ENCODE results near the gene AIFM3. TPM values are rescaled to one million over a fixed set of nuclear protein-coding genes. Genes with fewer than 3 reads are reported as not detected.
A peak's percentile ranks its signal among the peaks of the same experiment; 100 is the strongest.

Gene AIFM3
- polyA plus RNA-seq, 1 donor, result 0.45 TPM

DNA sequence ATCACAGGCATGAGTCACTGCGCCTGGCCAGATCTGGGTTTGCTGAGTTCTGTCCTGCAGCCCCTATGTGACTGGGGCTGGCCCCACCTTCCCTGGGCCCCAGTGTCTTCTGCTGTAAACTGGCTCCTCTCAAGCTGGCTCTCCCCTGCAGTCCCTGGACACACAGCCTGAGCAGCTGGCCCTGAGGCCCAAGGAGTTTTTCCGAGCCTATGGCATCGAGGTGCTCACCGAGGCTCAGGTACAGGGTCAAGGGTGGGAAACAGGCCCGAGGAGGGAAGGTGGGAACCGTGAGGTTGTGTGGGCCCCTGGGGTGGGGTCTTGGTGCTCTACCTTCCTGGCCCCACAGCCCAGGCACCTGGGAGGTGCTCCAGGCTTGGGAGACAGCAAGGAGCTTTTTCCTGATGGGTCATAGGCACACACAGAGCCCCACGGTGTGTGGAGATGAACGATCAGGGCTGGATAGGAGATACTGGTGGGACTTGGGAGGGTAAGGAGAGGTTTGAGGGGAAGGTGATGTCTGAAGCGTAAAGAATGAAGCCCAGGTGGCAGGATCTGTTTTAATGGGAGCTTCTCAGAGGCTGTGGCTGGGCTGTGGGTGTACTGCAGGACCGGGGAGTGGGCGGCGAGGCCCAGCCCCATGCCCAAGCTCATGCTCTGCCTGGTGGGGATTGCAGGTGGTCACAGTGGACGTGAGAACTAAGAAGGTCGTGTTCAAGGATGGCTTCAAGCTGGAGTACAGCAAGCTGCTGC, 8.7 kb downstream of the AIFM3 start:
- no peak for DNase-seq

- DNase-seq, result no peak
Measured at GRCh38 chr22:20976291-20976877, 9.3 kb downstream of the AIFM3 start.

GRCh38 chr22:20977019-20977418, 10.0 kb downstream of the AIFM3 start:
- no peak for DNase-seq

DNA sequence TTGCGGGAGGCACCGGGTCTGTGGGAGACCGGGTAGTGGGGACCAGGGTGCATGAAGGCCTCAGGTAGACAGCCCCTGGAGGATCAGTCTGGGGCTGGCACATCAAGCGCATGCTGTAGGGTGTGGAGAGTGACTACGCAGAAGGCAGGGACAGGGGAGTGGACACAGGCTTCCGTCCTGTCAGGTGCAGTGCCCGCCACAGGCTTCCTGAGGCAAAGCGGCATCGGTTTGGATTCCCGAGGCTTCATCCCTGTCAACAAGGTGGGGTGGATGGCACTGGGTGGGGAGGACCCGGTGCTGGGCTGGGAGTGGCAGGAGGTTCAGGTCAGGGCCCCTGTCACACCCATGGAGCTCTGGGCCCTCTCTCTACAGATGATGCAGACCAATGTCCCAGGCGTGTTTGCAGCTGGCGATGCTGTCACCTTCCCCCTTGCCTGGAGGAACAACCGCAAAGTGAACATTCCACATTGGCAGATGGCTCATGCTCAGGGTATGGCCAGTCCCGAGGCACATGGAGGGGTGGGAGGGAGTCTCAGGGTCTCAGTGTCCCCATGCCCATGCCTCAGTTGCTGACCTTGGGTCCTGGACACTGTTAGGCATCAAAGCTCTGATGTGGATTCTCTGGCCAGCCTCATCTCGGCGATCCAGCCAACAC, 10.6 kb downstream of the AIFM3 start:
- no peak for DNase-seq

- no peak for DNase-seq
Measured at GRCh38 chr22:20978419-20978818, 11.4 kb downstream of the AIFM3 start.

GRCh38 chr22:20979243-20979809, 12.3 kb downstream of the AIFM3 start:
- no peak for DNase-seq

DNA sequence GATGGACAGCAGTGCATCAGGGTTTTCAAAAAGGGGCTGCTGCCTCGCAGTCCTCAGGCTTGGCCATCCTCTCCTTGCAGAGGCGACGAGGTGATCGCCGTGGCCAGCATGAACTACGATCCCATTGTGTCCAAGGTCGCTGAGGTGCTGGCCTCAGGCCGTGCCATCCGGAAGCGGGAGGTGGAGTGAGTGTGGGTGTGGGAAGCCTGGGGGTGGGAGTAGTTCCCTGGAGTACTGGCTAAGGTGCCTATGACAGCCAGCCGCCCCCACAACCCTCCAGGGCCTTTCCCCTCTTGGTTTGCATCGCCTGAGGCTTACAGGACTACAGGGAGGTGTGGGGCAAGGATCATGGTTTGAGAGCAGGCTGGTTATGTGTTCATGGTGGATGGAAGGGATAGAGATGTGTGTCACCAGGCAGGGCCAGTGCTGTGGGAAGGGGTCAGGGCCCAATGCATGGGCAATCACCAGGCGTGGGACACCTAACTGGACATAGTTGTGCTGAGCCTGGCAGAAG, 12.9 kb downstream of the AIFM3 start:
- DNase-seq, result no peak

- no peak for DNase-seq
Measured at GRCh38 chr22:20980523-20980922, 13.5 kb downstream of the AIFM3 start.

- DNase-seq, result no peak
Measured at GRCh38 chr22:20980938-20981722, 14.1 kb downstream of the AIFM3 start.

DNA sequence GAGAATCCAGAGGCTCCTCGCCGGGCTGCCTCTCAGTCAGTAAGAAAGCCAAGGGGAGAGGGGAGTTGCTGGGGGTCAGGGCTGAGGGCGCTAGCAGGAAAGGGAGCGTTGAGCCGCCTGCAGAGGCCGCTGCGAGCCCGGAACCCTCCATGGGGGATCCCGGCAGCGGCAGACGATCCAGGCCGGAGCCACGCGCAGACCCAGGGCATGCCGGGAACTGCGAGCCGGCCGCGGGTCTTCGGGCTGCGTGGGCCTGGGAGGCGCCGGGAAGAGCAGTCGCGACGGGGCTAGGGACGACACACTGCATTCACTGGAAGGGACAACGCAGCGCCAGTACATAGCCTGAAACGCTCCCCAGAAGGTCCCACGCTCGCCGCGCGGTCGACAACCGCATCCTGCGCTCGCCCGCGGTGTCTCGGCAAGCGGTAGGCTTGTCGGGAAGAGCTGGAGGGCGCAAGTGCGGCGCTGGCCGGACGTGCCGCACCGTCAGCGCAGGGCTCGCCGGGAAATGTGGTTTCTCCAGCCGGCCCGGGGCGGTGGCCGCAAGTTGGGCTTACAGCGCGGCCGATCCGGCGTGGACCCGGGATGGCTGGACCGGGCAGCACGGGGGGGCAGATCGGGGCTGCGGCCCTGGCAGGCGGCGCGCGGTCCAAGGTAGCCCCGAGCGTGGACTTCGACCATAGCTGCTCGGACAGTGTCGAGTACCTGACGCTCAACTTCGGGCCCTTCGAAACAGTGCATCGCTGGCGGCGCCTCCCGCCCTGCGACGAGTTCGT, 14.9 kb downstream of the AIFM3 start, which contains the start of gene LZTR1:
LZTR1 (plus strand) TSS at position 511 of the 776 bp plus-strand sequence; CDS start at position 586, 75 bp downstream.
- DNase-seq, result peak; percentile 91

DNA sequence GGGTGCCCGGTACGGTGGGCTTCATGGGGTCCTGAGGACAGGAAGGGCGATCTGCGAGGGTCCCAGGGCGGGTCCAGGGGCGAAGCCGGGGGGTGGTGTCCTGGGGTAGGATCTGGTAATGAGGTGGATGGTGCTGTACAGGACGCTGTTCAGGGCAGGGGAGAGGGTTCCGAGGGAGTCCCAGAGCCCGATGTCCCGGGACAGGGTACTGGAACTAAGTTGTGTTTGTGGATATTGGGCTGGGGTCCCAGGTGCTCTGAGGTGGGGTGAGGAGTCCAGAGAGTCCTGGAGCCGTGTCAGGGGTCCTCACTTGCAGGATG, 15.5 kb downstream of the AIFM3 start:
- DNase-seq, result no peak

DNA sequence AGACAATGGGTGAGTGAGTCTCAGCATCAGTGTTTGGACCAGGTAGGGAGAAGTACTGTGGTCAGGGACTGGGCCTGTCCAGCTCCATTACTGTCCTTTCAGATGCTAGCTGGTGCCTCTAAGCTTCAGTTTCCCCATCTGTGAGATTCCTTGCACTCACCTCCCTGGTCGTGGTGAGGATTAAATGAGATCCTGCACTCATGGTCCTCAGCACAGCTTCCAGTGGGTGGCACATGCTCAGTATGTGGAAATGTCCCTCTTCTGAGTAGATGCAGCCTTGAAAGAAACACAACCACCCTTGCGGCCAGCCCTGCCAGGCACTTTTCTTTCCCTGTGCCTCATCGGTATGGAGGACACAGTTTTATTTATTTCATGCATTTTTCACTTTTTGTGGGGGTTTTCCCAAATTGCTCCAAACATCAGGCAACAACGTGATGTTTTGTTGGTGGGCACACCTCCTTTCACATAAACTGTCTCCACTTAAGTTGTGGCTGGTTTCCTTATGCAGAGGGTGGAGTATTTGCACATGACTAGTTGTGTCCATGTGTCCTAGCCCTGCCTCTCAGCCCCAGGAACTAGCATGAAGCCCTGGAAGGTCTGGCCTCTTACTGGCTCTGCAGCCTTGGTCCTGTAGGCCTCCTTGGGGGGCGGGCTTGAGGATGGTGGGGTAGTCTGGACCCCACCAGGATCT, 16.2 kb downstream of the AIFM3 start:
- DNase-seq, result no peak

- no peak for DNase-seq
Measured at GRCh38 chr22:20985720-20986119, 18.7 kb downstream of the AIFM3 start.

GRCh38 chr22:20986365-20986764, 19.3 kb downstream of the AIFM3 start:
- DNase-seq, result no peak

- no peak for DNase-seq
Measured at GRCh38 chr22:20987375-20987774, 20.3 kb downstream of the AIFM3 start.

GRCh38 chr22:20988573-20989322, 21.7 kb downstream of the AIFM3 start:
- no peak for DNase-seq

- no peak for DNase-seq
Measured at GRCh38 chr22:20989323-20990138, 22.5 kb downstream of the AIFM3 start.

DNA sequence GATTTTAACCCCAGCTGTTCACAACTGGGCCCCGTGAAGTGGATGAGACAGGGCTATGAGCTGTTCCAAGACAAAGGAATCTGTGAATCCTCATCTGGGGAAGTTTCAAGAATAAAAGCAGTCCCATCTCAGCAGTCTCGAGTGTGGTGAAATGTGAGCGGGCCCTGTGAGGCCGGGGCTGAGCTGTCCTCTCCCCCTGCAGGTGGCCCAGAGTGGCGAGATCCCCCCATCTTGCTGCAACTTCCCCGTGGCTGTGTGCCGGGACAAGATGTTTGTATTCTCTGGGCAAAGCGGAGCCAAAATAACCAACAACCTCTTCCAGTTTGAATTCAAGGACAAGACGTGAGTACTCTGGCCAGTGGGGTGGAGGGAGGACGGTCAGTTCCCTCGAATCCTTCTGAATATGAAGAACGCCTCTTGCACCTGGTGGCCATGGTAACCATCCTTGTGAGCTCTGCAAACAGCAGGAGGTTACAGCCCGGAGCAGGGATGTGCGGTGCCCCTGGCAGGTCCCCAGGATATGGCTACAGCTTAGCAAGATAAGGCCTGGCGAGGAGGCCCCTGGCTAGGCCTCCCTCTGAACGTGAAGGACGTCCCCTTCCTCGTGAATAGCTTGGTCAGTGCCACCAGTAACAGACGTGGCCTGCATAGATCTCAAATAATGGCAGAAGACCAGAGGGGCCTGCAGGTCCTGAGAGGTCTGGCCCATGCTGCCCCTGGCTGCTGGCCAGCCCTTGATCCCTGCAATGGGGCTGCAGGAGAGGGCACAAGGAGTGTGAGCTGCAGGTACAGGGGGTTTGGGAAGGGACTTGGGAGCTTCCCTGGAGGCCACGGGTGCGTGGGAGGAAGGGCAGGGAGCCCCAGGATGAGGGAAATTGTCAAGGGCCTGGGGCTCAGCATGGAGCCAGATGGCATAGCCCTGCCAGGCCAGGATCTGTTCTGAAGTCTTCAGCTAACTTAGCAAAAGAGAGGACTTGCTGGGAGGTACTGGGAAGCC, 23.4 kb downstream of the AIFM3 start:
- DNase-seq, result no peak
